Astrocyte (in vitro differentiated cells and primary cell): Measurements from ENCODE around the gene MASP1. TPM values are rescaled to one million over a fixed set of nuclear protein-coding genes. Genes with fewer than 3 reads are reported as not detected.

Source experiments
- DNase-seq: peaks from one replicate; pipeline ENCODE4 v3.0.0-alpha.2; 2010; ENCODE audit warnings: low read depth
- FAIRE-seq: peaks from 2 replicates; lab custom pipeline; 2011; peaks lifted over from hg19 to GRCh38; lab: Jason Lieb, UNC
- H2AFZ ChIP-seq: 2 replicates; pipeline ENCODE4 v1.6.0; 2012; ENCODE audit warnings: low read depth, low read length, inconsistent platforms
- H3K27ac ChIP-seq: 2 replicates; pipeline ENCODE4 v1.5.1; 2011; ENCODE audit warnings: low read depth, low read length, inconsistent platforms
- H3K27me3 ChIP-seq: 2 replicates; pipeline ENCODE4 v1.6.0; 2011; ENCODE audit warnings: low read length, inconsistent platforms; ENCODE audit not compliant: insufficient read depth
- H3K36me3 ChIP-seq: 2 replicates; pipeline ENCODE4 v1.5.1; 2011; ENCODE audit warnings: low read length, inconsistent platforms; ENCODE audit not compliant: insufficient read depth
- H3K4me1 ChIP-seq: 2 replicates; pipeline ENCODE4 v1.5.1; 2011; ENCODE audit warnings: low read length, inconsistent platforms; ENCODE audit not compliant: insufficient read depth
- H3K4me2 ChIP-seq: 2 replicates; pipeline ENCODE4 v1.6.0; 2012; ENCODE audit warnings: low read length, inconsistent platforms
- H3K4me3 ChIP-seq: 2 replicates; pipeline ENCODE4 v1.5.1; 2011; ENCODE audit warnings: low read depth, mild to moderate bottlenecking, low read length, inconsistent platforms; ENCODE audit not compliant: insufficient read depth
- H3K79me2 ChIP-seq: 2 replicates; pipeline ENCODE4 v1.6.0; 2012; ENCODE audit warnings: mild to moderate bottlenecking, low read length, inconsistent platforms; ENCODE audit not compliant: insufficient read depth
- H3K9ac ChIP-seq: 2 replicates; pipeline ENCODE4 v1.6.0; 2012; ENCODE audit warnings: mild to moderate bottlenecking, low read length, inconsistent platforms
- H3K9me3 ChIP-seq: 2 replicates; pipeline ENCODE4 v1.5.1; 2012; ENCODE audit warnings: low read depth, mild to moderate bottlenecking, low read length, inconsistent platforms; ENCODE audit not compliant: insufficient read depth
- H4K20me1 ChIP-seq: 2 replicates; pipeline ENCODE4 v1.6.0; 2012; ENCODE audit warnings: low read length, inconsistent platforms; ENCODE audit not compliant: insufficient read depth
- H3K27ac Mint-ChIP-seq: one replicate; pipeline ENCODE4 v1.8.0; 2021; ENCODE audit warnings: mild to moderate bottlenecking, mixed read lengths; ENCODE audit not compliant: unreplicated experiment
- H3K27me3 Mint-ChIP-seq: one replicate; pipeline ENCODE4 v1.8.0; 2021; ENCODE audit warnings: low read depth, mixed read lengths; ENCODE audit not compliant: unreplicated experiment
- H3K36me3 Mint-ChIP-seq: one replicate; pipeline ENCODE4 v1.8.0; 2021; ENCODE audit warnings: low read depth, mixed read lengths; ENCODE audit not compliant: unreplicated experiment
- H3K4me1 Mint-ChIP-seq: one replicate; pipeline ENCODE4 v1.8.0; 2021; ENCODE audit warnings: low read depth, mixed read lengths; ENCODE audit not compliant: unreplicated experiment
- H3K4me3 Mint-ChIP-seq: one replicate; pipeline ENCODE4 v1.8.0; 2021; ENCODE audit warnings: mild to moderate bottlenecking, moderate library complexity, mixed read lengths; ENCODE audit not compliant: unreplicated experiment
- H3K9me3 Mint-ChIP-seq: one replicate; pipeline ENCODE4 v1.8.0; 2021; ENCODE audit warnings: mild to moderate bottlenecking, mixed read lengths; ENCODE audit not compliant: unreplicated experiment
- EZH2 ChIP-seq: IDR thresholded peaks from 2 replicates; pipeline ENCODE4 v1.6.1; 2012; ENCODE audit warnings: mild to moderate bottlenecking, low read length, inconsistent platforms; ENCODE audit not compliant: insufficient read depth
- total RNA-seq: library from RNA; stranded (reverse); gene quantifications from 2 replicates; pipeline ENCODE4 v1.2.1, GENCODE V29; 2021
- TF ChIP-seq, protein P1 (sequence below): IDR thresholded peaks from 2 replicates; pipeline ENCODE4 v1.5.1; 2011; ENCODE audit warnings: low read depth, mild to moderate bottlenecking, inconsistent platforms, low read length, moderate library complexity; ENCODE audit not compliant: insufficient read depth

MASP1 gene
- total RNA-seq, 1 donor from 2014 or later, result 0.79 TPM

DNA sequence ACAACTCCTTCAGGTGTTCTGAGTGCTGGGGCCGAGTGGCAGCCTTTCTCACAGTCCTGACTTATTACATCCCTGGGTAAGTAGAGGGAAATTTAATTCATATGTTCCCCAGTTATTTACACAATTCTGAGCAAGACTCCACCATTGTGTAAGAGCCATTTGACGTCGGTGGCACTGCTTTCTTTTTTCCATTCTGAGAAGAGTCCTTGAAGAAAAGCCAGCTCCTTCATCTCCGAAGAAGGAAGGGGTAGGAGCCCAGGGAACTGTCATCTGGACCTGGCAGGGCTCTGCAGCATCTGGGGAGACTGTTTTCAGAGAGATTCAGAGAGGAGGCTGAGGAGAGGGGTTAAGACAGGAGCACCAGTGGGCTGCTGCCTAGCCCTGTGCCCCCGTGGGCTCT lies 22.6 kb upstream of the MASP1 start:
- FAIRE-seq (no peak), DNase-seq (no peak)
- H3K79me2 ChIP-seq, result no peaks in the 10 kb centered on the region
- no peak overlapping the region for H3K4me3 Mint-ChIP-seq
- H4K20me1 ChIP-seq, result no peaks in the 10 kb centered on the region
- TF ChIP-seq, protein P1, sequence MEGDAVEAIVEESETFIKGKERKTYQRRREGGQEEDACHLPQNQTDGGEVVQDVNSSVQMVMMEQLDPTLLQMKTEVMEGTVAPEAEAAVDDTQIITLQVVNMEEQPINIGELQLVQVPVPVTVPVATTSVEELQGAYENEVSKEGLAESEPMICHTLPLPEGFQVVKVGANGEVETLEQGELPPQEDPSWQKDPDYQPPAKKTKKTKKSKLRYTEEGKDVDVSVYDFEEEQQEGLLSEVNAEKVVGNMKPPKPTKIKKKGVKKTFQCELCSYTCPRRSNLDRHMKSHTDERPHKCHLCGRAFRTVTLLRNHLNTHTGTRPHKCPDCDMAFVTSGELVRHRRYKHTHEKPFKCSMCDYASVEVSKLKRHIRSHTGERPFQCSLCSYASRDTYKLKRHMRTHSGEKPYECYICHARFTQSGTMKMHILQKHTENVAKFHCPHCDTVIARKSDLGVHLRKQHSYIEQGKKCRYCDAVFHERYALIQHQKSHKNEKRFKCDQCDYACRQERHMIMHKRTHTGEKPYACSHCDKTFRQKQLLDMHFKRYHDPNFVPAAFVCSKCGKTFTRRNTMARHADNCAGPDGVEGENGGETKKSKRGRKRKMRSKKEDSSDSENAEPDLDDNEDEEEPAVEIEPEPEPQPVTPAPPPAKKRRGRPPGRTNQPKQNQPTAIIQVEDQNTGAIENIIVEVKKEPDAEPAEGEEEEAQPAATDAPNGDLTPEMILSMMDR, result no peak
- TF ChIP-seq EZH2, result no peak
- peaks cover 21% of the 10 kb centered on the region for H3K27me3 Mint-ChIP-seq
- no peak overlapping the region for H3K27ac Mint-ChIP-seq
- H3K9me3 Mint-ChIP-seq, result peaks cover 12% of the 10 kb centered on the region
- H3K36me3 ChIP-seq, result no peaks in the 10 kb centered on the region
- no peaks in the 10 kb centered on the region for H3K36me3 Mint-ChIP-seq
- no peak overlapping the region for H2AFZ ChIP-seq
- H3K4me1 Mint-ChIP-seq, result peaks cover 4% of the 10 kb centered on the region
- no peak overlapping the region for H3K27ac ChIP-seq
- H3K4me3 ChIP-seq, result no peak overlapping the region
- no peaks in the 10 kb centered on the region for H3K9me3 ChIP-seq
- H3K9ac ChIP-seq, result no peak overlapping the region
- H3K27me3 ChIP-seq, result peaks cover 24% of the 10 kb centered on the region
- H3K4me2 ChIP-seq, result no peak overlapping the region
- H3K4me1 ChIP-seq, result peaks cover 3% of the 10 kb centered on the region

DNA sequence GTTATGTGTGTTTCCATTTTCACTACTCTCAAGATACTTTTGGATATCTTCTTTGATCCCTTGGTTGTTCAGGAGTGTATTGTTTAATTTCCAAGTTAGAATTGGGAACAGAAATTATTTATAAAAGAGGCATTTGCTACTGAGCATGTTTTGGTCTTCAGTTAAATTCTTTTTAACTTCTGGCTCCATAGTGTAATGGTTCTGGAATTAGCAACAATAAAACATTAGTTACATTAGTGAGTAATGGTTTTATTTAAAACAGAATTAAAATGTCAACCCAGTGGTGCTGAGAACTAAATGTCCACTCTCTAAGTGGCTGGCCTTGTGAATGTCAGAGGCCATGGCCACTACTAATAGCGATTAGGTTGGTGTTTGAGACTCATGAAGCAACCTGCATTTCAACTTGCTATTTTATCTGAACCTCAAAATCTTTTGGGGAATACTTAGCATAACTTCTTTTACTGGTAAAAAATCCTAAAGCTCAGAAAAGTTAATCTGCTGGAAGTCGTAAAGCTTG lies 19.5 kb upstream of the MASP1 start:
- Mint-ChIP-seq H3K27ac (no peak overlapping the region), H3K9me3 (peaks cover 12% of the 10 kb centered on the region), H3K36me3 (no peaks in the 10 kb centered on the region), H3K27me3 (peaks cover 13% of the 10 kb centered on the region), H3K4me1 (no peaks in the 10 kb centered on the region), H3K4me3 (no peak overlapping the region)
- no peaks in the 10 kb centered on the region for H3K4me1 ChIP-seq
- H3K4me3 ChIP-seq, result no peak overlapping the region
- H3K4me2 ChIP-seq, result no peak overlapping the region
- no peaks in the 10 kb centered on the region for H3K9me3 ChIP-seq
- DNase-seq (no peak), FAIRE-seq (no peak)
- H4K20me1 ChIP-seq, result no peaks in the 10 kb centered on the region
- no peak overlapping the region for H3K27ac ChIP-seq
- H3K27me3 ChIP-seq, result peaks cover 14% of the 10 kb centered on the region
- no peak for TF ChIP-seq EZH2
- TF ChIP-seq, protein P1, result no peak
- no peak overlapping the region for H3K9ac ChIP-seq
- H2AFZ ChIP-seq, result no peak overlapping the region
- no peaks in the 10 kb centered on the region for H3K79me2 ChIP-seq
- H3K36me3 ChIP-seq, result no peaks in the 10 kb centered on the region

DNA sequence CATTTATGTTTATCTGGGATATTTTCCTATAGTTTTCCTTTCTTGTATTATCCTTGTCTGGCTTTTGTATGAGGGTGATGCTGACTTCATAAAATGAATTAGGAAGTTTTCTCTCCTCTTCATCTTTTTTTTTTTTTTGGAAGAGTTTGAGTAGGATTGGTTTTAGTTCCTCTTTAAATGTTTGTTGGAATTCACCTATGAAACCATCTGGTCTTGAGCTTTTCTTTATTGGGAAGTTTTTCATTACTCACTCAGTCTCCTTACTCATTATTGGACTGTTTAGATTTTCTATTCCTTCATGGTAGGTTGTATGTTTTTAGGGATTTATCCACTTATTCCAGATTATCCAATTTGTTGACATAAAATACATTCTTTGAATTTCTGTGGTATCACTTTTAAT lies 18.7 kb upstream of the MASP1 start:
- Mint-ChIP-seq H3K4me1 (no peaks in the 10 kb centered on the region), H3K4me3 (no peak overlapping the region), H3K27ac (no peak overlapping the region), H3K36me3 (no peaks in the 10 kb centered on the region), H3K9me3 (peaks cover 12% of the 10 kb centered on the region), H3K27me3 (peaks cover 13% of the 10 kb centered on the region)
- H3K4me1 ChIP-seq, result no peaks in the 10 kb centered on the region
- H4K20me1 ChIP-seq, result no peaks in the 10 kb centered on the region
- peaks cover 14% of the 10 kb centered on the region for H3K27me3 ChIP-seq
- no peak overlapping the region for H3K9ac ChIP-seq
- no peak overlapping the region for H2AFZ ChIP-seq
- no peak overlapping the region for H3K27ac ChIP-seq
- no peak for TF ChIP-seq EZH2
- TF ChIP-seq, protein P1, result no peak
- H3K36me3 ChIP-seq, result no peaks in the 10 kb centered on the region
- H3K79me2 ChIP-seq, result no peaks in the 10 kb centered on the region
- no peak for DNase-seq
- H3K4me3 ChIP-seq, result no peak overlapping the region
- H3K4me2 ChIP-seq, result no peak overlapping the region
- FAIRE-seq, result no peak
- H3K9me3 ChIP-seq, result no peaks in the 10 kb centered on the region
